NCI-H1417 treated with DMSO at 0.1 percent for 48 hours (cell line): ENCODE data around the gene TARS3.
A peak's percentile ranks its signal among the peaks of the same experiment; 100 is the strongest.
"Not testable (repeated sequence)": the region's sequence is repeated elsewhere in the genome, so short reads cannot be mapped to it uniquely, and the experiment has no call there.

Experiments
- DNase-seq: peaks from one replicate; lab custom pipeline; 2025; lab: John Stamatoyannopoulos, UW

Gene TARS3

DNA sequence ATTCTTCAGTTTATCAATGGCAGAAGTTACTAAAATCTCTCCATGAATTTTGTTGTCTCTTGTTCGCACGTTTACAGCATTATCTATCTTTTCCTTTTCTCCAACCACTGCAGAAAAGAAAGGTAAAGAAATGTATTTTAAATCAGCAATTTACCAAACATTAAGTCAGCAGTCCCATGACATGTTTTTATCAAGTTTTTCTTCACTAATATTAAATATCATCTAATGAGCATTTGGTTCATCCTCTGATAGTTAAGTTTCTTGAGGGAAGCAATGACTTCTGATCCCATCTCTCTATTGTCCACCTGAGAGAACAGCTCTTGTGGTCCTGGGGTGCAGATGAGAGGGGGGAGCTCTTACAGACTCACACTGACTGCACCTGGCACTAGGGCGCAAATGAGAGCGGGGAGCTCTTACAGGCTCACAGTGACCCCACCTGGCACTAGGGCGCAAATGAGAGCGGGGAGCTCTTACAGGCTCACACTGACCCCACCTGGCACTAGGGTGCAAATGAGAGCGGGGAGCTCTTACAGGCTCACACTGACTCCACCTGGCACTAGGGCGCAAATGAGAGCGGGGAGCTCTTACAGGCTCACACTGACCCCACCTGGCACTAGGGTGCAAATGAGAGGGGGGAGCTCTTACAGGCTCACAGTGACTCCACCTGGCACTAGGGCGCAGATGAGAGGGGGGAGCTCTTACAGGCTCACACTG lies 69.5 kb downstream of the TARS3 start:
- not testable (repeated sequence) for DNase-seq

DNA sequence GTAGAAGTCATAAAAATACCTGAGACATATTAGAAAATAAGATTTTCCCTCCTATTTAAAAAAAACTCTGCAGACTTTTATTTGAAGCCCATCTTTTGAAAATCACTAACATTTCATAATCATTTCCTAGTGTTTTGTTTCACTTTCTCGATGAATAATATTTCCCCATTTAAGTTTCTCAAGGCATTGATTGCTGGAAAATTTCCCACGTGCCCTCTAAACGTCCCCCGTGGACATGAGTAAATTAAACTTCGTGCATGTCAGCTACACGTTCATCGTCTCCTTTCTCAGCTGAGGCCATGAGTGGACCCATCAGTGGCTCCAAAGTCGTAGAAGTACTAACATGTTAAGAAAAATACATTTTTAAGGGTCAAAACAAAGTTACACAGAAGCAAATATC lies 70.1 kb downstream of the TARS3 start:
- no peak for DNase-seq

DNA sequence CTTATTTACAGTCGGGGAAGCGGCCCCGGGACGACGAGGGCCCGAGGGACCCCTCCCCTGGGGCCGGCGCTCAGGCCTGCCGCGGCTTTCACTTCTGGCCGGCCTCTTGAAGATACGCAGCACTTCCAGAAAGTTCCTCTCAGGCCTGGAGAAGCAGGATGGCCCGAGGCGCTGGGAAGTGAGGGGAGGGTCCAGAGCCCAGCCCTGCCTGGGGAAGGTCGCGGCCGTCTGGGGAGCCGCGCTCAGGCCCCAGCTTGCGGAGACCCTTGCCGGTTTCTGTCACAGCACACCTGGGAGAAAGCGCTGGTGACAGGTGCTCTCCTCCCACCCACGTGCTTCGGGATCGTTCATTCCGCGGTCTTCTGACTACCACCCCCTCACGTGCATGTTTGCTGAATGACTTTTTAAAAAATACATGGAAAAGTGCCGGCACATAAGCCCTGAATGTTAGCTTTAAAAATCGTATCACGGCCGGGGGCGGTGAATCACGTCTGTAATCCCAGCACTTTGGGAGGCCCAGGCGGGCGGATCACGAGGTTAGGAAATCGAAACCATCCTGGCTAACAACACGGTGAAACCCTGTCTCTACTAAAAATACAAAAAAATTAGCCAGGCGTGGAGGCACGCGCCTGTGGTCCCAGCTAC lies 71.4 kb downstream of the TARS3 start:
- no peak for DNase-seq

DNA sequence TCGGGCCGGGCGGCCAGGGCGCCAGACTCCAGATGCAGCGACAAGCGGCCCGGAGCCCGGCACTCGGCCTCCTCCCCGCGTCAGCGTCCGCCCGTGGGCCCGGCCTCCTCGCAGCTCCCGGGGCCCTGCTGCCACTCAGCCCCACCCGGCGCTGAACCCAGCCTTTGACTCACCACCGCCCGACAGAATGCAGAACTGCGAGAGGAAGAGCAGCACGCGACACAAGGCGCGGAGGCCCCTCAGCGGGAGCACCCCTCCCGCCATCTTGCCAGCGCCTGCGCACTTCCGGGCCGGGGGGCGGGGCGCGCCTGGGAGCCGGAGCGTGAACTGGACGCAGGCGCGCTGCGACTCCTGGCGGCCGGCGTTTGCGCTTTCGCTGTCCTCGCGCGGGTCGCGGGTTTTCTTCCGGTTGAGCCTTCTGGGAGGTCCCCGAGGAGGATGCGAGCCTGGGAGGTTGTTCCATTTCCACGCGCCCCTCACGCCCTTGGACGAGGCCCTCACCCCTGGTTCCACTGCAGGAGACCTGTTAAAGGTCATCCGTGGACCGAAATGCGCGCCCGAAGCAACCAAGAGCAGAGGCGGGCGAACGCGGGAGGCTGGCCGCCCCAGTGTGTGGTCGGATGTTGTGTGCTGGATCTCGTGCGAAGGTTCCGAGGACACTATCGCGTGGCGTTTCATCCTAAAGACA lies 72.0 kb downstream of the TARS3 start, which contains the start of gene TM2D3:
TSS of gene TM2D3 (minus strand) at position 284 of the 688 bp plus-strand sequence. CDS start at position 264, 20 bp downstream.
- DNase-seq = peak; percentile 67

DNA sequence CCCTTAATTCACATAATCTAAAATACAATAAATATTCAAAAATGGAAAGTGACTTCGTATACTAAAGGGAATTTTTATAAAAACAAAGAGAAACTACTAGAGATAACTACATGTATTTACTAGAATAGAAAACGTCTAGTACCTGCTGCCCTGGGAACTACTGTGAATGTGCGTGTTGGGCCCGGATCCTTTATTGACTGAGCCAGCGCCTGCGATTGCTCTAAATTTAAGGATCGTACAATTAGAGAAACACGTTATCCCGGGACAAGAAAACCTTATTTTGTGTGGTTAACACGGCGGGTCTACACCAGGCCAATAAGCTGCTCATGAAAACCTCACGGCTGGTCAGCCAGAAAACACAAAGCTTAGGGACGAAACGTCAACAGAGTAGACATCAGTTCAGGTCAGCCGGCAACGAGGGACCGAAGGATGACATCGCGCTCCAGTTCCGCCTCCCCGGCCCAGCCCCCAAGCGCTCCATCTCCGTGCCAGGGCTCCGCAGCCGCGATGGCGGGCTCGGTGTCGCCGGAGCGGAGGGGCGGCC lies 72.6 kb downstream of the TARS3 start:
- DNase-seq = no peak

DNA sequence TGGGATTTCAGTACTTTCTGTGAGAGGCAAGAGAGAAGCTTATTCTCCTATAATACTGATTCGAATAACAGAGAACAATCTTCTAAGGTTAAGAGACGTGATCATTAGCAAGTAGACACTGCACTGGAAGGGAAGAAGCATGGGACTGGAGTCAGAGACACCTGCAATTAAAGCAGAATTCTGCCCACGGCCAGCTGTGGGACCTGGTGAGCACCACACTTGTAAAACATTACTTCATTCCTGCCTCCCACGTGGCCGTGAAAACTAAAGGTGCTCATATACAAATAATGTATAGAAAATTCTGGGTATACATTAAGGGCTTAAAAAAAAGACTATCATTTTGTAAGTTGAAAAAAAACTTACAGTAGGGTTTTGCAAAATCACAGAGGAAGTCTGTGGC lies 74.1 kb downstream of the TARS3 start:
- DNase-seq = no peak

DNA sequence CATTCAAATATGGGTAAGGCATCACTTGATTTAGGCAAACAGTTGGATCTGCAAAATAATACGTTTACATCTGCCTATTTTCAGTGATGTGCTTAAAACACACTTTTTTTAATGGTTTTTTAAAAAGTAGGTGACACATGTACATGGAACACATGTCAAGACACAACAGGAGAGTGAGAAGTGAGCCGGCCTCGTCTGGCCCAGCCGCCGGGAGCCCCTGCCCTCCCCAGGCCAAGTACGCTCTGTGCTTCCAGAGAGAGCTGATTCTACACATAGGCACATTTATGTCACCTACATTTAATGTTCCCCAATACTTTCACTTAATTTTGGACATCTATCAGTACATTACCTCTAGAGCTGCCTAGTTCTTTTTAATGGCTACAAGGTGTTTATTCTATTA lies 75.9 kb downstream of the TARS3 start:
- no peak for DNase-seq

DNA sequence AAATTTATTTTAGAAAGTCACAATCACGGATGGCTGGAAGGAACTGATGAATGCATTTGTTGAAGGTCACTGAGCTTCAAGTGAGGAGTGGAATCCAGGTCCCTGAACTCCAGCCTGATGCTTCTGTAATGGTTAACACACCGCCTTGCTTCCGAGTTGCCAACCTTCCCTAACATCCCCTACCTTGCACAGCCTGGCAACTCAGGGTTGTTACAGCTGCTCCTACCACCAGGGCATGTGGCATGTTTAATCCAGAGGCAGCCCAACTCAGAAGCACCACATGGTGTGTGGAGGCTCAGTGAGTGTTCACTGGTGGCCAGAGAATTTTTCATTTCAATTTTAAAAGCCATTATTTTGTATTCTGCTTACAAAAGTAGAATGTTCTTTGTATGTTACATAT lies 77.0 kb downstream of the TARS3 start:
- no peak for DNase-seq

DNA sequence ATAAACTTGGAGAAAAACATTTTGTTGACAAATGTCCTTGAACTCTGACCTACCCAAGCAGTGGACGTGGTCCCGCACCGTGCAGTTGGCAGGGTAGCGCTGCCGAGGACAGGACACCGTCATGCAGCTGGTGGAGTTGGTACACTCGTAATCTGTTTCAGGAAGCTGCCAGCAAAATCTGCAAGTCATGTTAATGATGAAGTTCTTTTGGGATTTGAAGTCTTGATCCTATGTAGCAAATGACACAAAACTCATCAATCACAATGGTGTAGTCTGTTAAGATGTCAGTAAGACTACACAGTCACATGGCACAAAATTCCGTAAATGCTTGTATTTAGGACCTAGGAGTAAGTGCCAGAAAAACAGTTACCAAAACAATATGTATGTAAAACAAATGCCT lies 77.6 kb downstream of the TARS3 start:
- no peak for DNase-seq

DNA sequence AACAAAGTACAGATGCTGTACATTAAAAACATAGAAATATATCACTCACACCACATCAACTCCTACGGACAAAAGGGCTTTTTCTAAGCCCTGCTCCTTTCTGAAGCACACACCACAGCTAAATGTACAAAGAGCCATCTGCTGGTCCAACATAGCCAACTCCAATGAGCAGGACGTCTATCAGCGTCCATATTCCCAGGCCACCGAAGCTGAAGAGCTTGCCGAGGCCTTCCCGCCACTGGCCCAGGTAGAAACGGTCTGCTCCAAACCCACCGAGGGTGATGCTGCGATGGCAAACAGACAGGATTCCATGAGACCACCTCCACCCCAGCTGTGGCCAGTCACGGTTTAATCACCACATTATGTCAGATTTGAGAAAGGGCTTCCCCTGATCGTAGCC lies 81.9 kb downstream of the TARS3 start:
- DNase-seq = no peak

DNA sequence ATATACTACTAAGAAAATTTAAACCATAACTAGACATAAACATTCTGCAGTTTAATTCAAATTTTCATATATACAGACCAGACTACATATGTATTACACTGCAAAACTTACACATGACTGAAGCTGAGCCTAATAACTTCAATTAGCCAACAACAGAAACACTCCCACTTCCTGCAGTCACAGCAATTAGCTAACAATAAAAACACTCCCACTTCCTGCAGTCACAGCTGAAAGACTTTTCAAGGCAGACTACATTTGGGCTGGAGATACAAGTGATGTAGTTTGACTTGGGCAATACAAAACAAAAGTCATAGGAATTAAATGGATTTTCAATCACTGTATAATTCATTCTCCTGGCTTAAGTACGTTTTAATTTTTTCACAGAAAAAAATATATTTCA lies 82.4 kb downstream of the TARS3 start:
- DNase-seq = peak; percentile 66

DNA sequence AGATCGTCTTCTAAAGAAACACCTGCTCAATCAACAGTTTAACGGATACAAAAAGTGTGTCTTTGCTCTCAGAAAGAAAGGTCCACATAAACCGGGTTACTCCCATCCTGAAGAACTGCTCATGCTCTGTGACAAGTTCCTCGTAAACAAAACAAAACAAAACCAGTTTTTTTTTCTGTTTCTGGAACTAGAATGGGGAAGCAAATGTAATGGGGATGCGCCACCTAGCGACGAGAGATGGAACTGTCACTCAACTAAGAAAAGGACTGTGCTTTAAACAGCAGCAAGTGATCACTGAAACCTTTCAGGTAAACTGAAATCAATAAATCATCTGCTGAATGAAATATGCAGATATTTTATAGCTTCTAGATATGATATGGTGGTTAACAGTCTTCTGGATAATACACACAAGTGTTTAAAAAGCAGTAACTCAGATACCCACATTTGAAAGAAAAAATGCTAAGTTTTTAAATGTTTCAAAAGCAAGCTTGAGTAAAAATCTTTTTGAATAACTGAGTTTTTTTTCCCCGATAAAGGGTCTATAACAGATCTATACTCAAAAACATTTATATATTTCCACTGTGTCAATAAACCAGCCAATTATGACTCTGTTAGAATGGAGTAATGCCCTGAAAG lies 83.0 kb downstream of the TARS3 start:
- DNase-seq = peak; percentile 51

DNA sequence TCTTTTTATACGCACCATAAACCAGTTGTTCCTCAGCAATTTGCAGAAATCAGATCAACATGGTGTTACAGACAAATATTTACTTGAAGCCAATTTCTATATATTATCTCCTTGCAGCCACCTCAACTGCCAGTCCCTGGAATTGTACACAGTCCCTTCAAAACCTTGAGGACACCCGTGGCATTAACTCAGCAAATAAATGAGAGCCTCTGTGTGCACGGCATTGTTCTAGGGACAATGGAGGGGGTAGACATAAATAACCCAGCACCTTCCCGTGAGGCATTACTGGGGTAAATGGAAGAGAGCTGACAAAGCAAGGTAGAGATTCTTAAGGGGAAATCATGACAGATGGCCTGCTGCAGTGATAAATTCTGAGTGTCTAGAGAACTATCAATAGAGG lies 84.6 kb downstream of the TARS3 start:
- no peak for DNase-seq

DNA sequence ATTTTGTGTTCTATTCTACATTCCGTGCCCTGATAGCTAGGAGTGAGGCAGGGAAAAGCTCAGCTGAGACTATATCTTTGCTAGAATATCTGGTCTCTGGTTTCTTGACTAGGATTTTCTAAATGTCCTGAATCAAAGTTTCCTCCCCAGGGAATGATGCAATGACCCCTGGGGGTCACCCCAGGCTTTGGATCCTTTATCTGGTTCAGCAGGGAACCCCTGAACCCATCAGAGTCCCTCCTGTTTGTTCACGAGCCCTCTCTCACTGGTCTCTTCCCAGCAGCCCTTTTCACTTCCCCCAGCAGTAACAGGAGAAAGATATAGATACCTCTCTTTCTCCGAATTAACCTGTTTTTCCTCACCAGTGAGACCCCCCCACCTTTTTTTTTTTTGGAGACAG lies 86.4 kb downstream of the TARS3 start:
- no peak for DNase-seq

DNA sequence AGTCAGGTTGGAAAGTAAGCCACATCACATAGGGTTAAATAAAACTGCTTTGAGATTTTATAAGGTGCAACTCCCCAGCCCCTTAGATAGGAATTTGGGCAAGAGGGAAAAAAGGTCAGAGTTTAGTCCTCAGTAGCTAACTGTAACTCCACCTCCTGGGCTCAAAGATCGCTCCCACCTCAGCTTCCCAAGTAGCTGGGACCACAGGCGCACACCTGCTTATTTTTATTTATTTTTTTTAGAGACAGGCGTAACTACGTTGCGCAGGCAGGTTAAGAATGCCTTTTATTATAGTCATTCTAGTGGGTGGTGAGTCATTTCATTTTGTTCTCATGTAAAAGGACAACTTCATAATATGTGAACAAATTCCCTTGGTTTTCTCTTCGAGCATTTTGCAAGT lies 86.8 kb downstream of the TARS3 start:
- DNase-seq = no peak

DNA sequence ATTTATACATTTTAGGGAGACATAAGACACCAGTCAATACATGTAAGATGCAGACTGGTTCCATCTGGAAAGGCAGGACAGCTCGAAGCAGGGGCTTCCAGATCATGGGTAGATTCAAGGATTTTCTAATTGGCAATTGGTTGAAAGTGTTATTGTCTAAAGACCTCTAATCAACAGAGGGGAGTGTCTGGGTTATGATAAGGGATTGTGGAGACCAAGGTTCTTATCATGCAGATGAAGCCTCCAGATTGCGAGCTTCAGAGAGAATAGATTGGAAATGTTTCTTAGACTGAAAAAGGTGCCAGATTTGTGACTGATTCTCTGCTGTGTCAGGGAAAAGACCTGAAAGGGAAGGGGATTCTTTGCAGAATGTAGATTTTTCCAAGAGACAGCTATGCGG lies 87.2 kb downstream of the TARS3 start:
- no peak for DNase-seq

DNA sequence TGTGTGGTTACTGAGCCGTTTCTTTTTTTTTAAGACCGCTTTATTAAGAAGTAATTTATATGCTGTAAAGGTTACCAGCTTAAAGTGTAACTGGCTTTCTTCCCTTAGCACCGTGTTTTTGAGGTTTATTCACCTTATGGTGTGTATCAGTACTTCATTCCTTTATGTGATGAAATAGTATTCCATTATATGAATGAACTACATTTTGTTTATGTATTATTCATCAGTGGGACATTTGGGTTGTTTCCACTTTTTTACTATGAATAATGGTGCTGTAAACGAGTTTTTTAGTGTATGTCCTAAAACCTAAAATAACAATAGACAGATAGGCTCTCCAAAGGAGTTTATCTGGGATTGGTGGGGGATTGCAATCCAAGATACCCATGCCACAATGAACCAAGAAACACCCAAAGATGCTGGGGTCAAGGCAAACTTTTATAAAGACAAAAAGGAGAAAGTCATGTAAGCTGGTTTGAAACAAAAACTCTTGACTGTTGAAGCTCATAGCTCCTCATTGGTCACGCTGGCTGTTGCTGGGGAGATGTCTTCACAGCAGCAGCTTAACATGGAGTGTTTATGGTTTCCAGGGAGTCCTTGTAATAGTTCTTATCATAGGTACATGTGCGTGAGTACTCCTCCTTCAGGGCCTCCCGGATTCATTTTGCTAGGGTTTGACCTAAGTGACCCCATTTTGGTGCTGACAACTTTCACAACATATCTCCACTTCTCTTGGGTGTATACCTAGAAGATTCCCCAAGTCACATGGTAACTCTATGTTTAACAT lies 88.1 kb downstream of the TARS3 start:
- no peak for DNase-seq

DNA sequence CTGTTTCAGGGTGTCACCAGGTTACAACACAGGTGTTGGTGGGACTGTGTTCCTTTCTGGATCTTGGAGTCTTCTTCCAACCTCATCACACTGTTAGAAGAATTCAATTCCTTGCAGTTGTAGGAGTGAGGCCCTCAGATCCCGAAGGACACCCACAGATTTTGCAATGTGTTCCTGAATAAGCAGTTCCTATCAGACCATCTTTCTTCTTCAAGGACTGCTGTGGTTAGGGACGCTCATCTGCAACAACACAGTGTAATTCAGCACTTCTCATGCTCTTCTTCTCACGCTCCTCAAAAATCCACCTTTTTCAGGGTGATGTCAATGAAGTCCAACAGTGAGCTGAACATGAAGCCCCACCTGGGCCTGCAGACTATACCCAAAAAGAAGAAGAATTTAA lies 90.9 kb downstream of the TARS3 start:
- no peak for DNase-seq

DNA sequence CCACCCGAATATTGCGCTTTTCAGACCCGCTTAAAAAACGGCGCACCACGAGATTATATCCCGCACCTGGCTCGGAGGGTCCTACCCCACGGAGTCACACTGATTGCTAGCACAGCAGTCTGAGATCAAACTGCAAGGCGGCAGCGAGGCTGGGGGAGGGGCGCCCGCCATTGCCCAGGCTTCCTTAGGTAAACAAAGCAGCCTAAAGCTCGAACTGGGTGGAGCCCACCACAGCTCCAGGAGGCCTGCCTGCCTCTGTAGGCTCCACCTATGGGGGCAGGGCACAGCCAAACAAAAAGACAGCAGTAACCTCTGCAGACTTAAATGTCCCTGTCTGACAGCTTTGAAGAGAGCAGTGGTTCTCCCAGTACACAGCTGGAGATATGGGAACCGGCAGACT lies 97.5 kb downstream of the TARS3 start:
- DNase-seq = not testable (repeated sequence)

DNA sequence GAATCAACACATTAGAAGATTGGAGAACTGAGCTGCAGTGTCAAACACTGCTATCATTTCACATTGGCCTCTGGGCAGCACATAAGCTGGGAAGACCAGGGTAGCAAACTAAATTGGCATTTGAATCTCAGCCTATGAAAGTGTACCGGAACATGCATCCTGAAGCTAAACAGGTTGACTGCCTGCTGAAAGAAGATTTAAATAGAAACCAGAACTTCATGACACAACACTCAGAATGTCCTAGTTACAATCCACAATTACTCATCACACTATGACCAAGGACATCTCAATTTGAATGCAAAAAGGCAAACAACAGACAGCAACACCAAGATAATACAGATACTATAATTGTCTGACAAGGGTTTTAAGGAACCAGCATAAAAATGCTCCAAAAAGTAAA lies 98.3 kb downstream of the TARS3 start:
- no peak for DNase-seq

DNA sequence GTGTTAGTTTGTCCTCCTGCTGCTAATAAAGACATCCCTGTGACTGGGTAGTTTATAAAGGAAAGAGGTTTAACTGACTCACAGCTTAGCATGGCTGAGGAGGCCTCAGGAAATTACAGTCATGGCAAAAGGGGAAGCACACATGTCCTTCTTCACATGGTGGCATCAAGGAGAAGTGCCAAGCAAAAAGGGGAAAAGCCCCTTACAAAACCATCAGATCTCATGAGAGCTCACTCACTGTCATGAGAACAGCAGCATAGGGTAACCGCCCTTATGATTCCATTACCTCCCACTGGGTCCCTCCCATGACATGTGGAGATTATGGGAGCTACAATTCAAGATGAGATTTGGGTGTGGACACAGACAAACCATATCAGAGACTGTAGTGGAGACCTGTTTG lies 99.1 kb downstream of the TARS3 start:
- DNase-seq = no peak
